GM23248 (cell line): ENCODE data around the gene RBM10.

Experiments
- EZH2 ChIP-seq: fragments of 200-600 bp; sonication (generic); IDR thresholded peaks from 2 replicates; pipeline ENCODE4 v1.6.1; 2018; ENCODE audit warnings: antibody characterized with exemption, mild to moderate bottlenecking; ENCODE audit not compliant: insufficient read depth, poor library complexity, severe bottlenecking
- EZH2phosphoT487 ChIP-seq: fragments of 200-600 bp; sonication (generic); IDR thresholded peaks from 2 replicates; pipeline ENCODE4 v1.6.1; 2018; ENCODE audit warnings: antibody characterized with exemption, moderate library complexity, mild to moderate bottlenecking, low read depth; ENCODE audit not compliant: insufficient read depth

DNA sequence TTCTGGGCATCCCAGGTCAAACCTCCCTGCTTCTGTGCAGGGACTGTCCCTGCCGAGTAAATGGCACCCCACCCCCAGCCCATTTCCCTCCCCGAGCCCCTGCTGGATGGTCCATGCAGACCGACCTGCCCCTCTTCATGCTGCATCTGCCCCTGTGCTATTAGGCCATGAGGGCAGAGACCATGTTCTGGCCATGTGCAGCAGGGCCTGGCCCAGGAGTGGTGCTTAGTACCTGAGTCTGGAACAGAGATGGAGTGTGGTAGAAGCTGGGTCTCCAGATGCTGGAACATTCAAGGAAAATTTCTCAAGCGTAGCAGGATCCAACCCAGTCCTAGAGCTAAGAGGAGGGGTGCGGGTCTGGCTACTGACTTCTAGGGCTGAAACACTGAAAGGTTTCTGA, 33.3 kb downstream of the RBM10 start:
- TF ChIP-seq EZH2phosphoT487 (no peak), EZH2 (no peak)
